NCI-H187 treated with DMSO at 0.1 percent for 48 hours (cell line): ENCODE measurements around the gene LRRC4.

ENCODE experiments used
- DNase-seq: peaks from one replicate; lab custom pipeline; 2025; lab: John Stamatoyannopoulos, UW

LRRC4 gene

DNA sequence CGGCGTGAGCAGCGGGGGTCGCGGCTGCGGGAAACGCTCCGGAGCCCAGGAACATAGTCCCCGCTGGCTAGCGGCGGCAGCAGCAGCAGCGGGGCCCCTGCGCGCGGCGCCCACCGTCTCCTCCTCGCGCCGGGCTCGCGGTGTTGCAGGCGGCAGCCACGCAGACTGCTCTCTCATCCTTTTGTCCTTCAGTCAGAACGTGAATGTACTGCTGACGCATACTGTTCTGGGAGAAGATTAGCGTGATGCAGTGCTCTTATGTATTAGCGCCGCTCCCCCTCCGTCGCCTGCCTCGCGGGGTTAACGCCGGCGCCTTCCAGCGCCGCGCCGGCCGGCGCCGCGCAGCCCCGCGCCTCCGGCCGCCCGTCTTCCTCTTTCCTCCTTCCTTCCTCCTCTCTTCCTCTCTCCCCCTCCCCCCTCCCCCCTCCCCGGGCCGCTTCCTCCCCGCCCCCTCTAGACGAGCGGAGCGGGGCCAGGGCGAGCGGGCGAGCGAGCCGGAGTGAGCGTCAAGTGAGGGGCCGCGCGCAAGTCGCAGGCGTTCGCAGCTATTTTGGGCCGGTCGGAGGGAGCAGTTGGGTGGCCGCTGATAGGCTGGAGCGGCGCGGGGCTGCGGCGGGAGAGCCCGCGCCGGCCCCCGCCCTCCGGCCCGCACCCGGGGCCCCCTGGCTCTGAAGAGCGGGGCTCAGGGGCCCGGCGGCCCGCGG, 816 bp upstream of the LRRC4 start:
- DNase-seq = peak; percentile 26

DNA sequence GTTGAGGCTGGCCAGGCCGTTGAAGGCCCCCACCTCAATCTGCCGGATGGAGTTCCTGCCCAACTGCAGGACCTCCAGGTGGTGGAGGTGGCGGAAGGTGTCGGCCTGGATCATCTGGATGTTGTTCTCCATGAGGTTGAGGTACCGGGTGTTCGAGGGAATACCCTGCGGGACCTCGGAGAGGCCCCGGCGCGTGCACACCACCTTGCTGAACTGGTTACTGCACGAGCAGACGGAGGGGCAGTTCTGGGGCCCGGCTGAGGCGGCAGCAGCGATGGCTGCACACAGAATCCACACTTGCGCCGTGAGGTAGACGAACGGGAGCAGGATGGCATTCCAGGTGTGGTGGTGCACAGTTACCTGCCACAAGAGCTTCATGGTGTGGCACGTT, 979 bp downstream of the LRRC4 start:
- DNase-seq = no peak

DNA sequence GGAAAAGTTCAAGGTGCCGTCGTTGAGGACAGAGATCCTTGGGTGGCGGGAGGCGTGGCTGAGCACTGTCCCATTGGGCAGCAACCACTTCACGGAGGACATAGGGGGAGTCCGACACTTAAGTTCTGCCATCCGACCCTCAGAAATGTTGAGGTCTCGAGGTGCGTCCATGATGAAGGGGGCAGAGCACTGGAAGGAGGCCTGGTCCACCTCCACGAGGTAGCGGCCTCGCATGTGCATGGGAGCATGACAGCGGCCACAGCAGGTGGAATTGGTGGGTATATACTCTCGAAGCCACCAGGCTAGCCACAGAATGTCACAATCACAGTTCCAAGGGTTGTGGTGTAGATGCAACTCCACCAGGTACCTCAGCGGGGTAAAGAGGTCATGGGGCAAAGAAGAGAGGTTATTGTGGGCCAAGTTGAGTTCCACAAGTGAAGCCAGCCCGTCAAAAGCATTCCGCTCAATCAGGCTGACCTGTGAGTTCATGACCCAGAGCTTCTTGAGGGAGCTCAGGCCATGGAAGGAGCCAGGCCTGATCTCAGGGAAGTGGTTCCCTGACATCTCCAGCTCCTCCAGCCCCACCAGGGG, 1.7 kb downstream of the LRRC4 start:
- DNase-seq = no peak

- no peak for DNase-seq
Observed at GRCh38 chr7:128027485-128027980, 3.7 kb downstream of the LRRC4 start.

- no peak for DNase-seq
Observed at GRCh38 chr7:128026551-128026950, 4.7 kb downstream of the LRRC4 start.

DNA sequence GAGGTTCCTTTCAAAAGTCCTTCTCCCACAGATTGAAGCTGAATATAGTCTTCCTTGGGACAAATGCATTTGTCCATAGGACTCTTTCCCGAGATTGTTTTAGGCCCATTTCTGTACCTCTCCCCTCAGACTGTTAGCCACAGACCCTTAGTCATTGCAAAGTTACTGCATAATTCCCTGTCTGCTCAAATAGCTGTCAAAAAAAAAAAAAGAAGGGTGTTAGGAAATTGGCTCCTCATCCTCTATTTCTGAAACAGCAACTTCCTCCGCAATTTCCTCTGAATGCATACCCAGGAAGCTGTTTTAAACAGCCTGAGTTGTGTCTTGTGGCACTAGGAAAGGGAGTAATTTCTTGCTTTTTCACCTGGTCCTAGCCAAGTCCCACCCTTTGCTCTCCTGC, 5.4 kb downstream of the LRRC4 start:
- no peak for DNase-seq

- no peak for DNase-seq
Observed at GRCh38 chr7:128025380-128025779, 5.9 kb downstream of the LRRC4 start.

DNA sequence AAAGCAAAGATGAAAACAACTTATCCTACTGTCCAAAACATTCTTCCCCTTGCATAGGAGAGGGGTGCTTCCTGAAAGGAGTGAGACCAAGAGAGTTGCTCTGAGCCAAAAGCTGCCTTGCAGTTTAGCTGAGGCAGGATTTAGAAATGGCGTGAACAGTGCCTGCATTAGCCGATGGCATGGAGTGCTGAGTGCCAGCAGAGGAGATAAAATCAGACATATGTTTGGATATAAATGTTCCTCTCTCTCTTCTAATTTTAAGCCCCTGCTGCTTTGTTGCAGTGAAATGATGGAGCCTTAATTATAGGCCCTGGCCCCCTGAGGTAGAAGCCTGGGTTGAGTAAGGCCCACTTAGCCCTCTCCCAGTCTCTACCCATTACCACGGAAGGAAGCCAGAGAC, 7.1 kb downstream of the LRRC4 start:
- DNase-seq = no peak

DNA sequence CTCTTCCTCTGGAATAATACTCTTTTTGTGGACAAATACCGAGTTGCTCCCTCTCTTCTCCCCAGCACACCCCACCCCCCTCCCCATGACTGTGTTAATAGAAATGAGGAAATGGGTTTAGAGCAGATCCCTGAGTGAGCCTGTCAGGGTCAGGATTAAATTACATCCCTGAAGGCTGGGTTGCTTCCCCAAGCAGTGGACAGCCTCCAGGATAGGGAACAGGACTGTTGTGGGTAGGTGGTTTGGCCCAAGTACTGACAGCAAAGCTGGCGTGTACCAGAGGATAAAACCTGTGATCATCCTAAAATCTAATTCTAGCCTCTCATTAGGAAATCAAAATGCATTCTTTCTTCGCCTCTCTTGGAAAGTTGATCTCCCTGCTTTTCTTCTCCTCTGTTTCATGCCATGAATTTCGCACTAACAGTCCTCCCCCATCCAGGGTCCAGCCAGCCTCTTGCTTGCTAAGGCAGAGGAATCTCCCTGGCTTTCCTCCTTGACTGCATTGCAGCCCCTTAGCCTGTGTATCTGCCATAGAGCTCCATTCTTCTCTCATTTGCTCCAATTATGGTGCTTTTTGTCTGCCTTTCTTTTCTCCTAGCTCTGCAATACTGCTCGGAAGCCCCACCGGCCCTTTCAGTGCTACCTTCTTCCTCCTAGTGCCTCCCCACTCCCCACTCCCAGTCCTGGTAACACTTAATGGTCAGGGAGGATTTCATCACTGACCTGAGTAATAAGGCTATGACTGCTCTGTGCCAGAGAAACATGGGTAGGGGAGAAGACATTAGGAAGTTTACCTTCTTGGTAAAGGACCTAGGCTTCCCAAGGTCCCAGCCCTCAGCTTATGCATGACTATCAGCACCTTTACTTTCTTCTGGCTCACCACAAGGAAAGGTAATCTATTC, 8.4 kb downstream of the LRRC4 start:
- no peak for DNase-seq

DNA sequence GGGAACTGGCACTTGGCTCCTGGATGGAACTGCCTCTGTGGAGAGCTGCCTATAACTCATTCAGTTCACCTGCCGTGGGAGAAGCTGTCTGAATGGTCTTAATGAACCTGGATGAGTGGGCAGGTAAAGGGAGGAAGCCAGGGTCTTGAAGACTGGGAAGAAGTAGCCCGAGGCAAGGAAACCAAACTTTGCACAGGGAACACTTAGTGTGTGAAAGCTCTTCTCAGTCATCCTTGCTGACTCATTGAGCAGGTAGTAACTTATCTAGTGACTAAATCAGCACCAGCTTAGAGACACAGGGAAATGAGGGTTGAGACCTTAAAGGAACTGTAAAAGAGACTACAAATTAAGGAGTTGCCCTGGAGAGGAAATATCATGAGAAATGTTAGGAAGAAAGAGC, 9.9 kb downstream of the LRRC4 start:
- no peak for DNase-seq

DNA sequence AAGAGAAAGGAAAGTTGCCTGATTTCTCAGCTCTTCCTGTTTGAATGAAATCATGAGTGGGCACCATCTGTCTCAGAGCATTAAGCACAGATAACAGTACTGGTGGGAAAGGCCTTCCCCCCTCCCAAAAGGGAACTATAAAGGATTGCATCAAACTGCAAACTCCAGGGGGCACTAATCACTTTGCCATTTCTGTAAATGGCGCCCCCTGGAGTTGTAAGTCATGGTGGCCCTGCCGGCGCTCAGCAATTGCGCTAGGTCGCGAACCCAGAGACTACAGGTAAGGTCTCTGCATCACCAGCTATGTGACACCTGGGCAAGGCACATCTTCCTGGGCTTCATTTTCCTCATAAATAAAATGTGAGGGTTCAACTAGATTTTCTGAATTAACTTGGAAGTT, 11.1 kb downstream of the LRRC4 start:
- DNase-seq = no peak

- no peak for DNase-seq
Observed at GRCh38 chr7:128019288-128019687, 11.9 kb downstream of the LRRC4 start.

DNA sequence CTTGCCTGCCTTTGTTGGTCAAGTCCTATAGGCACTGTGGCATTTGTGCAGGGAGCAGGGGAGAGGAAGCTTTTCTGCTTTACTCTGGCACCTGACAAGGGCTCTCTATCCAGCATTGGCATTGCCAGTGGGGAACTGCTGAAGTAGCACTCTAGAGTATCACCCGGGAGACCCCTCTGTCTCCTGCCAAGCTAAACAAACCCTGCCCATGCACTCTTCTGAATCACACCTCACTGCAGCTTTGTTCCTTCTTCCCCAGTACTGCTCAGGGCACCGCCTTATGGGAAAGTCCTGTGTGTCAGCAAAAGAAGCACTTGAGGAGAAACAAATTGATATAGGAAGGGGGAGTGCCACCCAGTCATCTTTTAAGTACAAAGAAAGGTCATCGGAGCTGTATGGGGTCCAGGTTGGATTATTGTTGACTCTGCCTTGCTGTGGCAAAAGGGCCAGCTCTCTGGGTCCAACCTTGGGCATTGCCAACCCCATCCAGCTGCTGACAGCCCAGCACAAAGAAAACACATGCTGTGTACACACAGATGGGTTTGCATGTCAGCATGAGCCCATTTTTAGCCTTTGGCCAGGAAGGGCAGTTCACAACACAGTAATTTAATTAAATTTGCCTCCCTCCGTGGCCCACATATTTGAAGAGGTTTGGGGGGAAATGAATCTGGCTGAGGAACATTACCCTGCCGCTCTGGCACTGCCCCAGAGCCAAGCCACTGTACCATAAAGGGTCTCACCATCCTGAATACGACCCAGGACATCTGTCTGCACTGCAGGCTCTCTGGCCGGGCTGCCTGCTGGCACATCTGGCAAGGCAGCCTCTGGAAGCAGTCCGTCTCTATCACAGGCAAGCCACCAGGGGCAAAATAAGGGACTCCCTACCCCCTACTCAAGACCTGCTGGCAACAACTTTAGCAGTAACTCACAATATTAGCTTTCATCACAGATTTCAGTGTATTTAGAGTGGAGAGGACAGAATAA, 13.1 kb downstream of the LRRC4 start:
- DNase-seq = peak; percentile 12

DNA sequence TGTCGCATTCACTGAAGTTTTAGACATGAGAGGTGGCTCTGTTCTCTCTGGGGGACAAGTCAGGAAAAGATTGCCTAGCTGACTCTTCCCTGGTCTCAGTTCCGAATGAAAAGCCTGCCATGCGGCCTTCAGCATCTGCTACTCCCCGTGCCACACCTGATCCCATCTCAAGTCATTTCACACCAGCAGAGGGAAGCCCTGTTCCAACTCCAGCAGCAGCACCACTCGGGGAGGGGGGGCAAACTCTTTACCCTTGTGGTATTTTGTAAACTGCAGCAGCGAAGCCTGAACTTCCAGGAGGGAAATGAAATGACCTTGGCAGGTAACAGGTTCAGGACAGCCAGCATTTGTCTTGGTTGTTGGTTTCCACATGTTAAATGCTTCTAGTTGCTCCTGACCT, 13.8 kb downstream of the LRRC4 start:
- DNase-seq = no peak

GRCh38 chr7:128014811-128015210, 16.4 kb downstream of the LRRC4 start:
- no peak for DNase-seq

GRCh38 chr7:128011131-128011661, 20.0 kb downstream of the LRRC4 start:
- no peak for DNase-seq

DNA sequence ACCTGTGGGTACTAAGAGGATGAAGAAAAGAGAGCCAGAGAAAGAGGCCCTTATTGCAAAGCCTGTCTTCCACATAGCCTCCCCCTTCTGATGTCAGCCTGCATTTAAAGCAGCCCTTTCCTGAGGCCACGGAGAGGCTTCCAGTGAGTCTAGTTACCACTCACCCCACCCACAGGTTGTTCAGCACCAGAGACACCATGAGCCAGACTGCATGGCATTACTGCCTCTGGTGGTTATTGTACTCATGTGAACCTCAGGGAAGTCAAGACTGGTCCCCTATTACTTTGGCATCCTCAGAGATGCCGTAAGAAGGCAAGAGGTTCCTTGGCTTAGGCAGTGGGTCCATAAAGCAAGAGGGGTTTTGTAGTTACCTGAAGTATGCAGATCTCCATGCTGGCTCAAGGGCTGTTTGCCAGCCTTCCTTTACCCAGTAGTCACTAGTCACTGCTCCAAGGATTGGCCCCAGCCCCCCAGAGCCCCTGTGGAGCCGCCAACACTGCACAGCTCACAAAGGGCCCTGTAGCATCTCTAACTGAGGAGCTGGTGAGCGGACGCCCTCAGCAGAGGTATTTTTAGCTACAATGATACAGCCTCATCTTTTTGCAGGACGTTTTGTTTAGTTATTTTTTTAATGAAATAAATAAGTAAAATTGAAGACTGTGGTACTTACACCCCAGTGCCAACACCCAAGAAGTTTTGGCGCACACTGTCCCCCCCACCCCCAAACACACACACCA, 20.7 kb downstream of the LRRC4 start:
- DNase-seq = no peak

GRCh38 chr7:128008744-128009143, 22.5 kb downstream of the LRRC4 start:
- DNase-seq = no peak

GRCh38 chr7:128008141-128008540, 23.1 kb downstream of the LRRC4 start:
- no peak for DNase-seq

DNA sequence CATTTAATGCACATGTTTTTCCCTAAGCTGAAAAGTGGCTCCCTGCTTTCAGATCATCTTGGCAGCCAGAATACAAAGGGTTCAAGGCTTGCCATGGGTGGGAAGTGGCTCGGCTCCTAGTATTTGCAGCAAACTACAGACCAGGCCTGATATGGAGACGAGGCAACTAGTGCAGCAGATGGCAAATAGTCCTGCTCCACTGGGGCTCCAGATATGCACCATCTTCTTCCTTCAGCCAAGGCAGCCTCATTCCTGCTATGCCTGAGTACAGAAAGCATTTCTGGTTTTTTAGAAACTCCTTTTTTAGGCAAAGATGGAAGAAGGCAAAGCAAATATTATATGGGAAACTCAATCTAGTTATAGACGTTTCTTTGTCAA, 23.9 kb downstream of the LRRC4 start:
- no peak for DNase-seq
